Activated CD8-positive, alpha-beta memory T cell treated with anti-CD3 and anti-CD28 coated beads for 24 hours (primary cell): ENCODE measurements around the gene SAPCD1.
"Not testable (repeated sequence)": the region's sequence is repeated elsewhere in the genome, so short reads cannot be mapped to it uniquely, and the experiment has no call there.

Source experiments
- DNase-seq: peaks from one replicate; pipeline ENCODE4 v3.0.0-alpha.2; 2020

The SAPCD1 gene

GRCh38 chr6:31778999-31779885 is 16.8 kb downstream of the SAPCD1 start:
- no peak for DNase-seq

- DNase-seq = no peak
Observed at GRCh38 chr6:31779908-31780307, 17.5 kb downstream of the SAPCD1 start.

DNA sequence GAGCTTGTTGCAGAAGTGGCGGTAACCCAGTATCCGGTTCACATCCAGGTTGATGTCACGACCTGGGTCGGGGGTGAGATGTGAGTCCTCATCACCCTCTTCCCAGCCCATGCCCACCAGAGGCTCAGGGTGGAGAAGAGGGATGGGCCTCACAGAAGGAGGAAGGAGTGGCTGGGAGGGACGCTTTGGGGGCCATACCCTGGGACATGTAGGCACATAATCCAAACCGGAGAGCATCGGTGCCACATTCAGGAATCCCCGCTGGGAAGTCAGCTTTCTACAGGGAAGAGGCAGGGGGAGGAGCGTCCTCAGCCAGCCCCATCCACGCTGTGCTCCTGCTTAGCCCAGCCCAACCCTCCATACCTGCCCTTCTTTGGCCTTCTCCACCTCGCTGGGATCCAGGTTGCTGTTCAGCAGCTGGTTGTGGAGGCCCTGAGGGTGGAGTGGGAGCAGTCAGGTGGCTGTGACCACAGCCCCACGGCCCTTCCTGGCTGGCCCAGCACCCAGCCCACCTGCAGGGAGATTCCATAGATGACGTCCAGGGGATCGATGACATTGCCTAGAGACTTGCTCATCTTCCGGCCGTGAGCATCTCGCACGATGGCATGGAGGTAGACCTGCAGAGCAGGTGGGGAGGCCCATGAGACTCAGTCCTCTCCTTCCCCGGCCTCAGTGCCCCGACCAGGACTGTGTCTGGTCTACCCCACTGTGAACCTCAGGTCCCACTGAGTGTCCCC is 18.2 kb downstream of the SAPCD1 start:
- no peak for DNase-seq

- no peak for DNase-seq
Observed at GRCh38 chr6:31781244-31782125, 19.0 kb downstream of the SAPCD1 start.

DNA sequence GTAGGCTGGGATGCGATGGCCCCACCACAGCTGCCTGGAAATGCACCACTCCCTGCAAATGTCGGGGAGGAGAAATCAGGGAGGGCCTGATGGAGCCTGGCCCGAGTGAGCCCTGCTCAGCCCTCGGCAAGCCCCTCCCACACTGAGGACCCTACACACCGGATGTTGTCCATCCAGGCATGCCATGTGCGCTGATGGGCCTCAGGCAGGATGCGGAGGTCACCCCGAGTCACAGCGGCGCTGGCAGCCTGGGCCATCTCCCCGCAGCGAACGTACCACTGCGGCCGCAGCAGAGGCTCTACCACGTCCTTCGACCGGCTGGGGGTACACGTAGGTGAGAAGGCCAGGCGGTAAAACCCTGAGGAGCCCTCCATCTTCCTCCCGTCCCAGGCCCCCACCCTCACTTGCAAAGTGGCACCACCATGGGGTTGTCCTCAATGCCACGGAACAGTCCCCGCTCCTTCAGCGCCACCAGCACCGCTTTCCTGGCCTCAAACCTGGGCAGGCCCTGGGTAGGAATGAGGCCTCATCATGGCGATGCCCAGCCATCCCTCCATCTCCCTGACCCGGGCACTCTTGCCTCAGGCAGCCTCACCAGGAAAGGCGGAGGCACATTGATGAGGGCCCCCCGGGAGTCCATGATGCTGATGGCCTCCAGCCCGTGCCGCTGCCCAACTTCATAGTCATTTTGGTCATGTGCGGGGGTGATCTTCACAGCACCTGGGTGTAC is 19.8 kb downstream of the SAPCD1 start:
- no peak for DNase-seq

GRCh38 chr6:31784098-31784925 is 21.9 kb downstream of the SAPCD1 start:
- DNase-seq = no peak

DNA sequence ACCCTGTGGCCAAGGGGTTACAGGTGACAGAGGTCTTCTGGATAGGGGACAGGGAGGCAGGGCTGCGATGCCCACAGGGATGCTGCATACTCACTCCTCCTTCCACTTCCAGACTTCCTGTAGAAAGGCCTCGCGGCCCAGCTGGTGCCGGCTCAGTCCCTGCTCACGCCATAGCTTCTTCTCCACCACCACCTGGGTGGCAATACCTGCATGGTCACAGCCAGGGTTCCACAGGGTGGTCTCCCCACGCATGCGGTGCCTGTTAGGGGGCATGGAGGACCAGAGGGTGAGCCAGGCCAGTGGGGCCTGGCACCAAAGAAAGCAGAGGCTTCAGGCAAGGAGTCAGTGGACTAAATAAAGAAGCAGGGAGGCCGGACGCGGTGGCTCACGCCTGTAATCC is 23.0 kb downstream of the SAPCD1 start:
- DNase-seq = no peak

- DNase-seq = no peak
Observed at GRCh38 chr6:31791324-31792089, 29.1 kb downstream of the SAPCD1 start.

DNA sequence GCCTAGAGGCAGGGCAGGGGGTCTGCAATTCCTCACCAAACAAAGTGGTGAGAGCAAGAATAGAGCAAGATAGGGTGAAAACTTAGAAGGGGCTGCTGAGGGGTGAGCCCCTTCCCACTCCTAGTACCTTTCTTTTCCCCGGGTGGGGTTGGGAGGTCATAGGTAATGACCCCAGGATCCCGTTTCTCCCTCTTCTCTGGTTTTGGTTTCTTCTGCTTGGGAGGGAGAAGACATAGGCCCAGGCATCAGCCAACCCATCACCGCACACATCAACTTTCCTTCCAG is 29.6 kb downstream of the SAPCD1 start:
- DNase-seq = no peak

DNA sequence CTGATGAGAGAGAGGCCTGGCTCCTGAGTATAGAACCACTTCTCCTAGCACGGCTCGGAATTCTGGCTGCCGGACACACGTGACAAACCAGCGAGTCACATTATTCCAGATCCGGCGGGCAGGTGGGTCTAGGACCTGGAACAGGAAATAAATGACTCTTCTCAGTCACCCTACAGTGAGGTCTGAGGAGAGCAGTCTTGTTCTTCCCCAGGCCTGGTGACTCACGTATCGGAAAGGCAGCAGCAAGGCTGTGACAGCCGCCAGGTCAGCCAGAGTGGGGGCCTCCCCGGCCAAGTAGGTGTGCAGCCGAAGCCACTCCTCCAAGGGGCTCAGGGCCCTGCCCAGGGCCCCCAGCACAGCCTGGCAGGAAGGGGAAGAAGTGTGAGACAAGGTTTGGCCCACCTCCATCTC is 30.3 kb downstream of the SAPCD1 start:
- DNase-seq = no peak

GRCh38 chr6:31793927-31794245 is 31.4 kb downstream of the SAPCD1 start:
- DNase-seq = not testable (repeated sequence)

- no peak for DNase-seq
Observed at GRCh38 chr6:31794294-31794865, 31.9 kb downstream of the SAPCD1 start.

DNA sequence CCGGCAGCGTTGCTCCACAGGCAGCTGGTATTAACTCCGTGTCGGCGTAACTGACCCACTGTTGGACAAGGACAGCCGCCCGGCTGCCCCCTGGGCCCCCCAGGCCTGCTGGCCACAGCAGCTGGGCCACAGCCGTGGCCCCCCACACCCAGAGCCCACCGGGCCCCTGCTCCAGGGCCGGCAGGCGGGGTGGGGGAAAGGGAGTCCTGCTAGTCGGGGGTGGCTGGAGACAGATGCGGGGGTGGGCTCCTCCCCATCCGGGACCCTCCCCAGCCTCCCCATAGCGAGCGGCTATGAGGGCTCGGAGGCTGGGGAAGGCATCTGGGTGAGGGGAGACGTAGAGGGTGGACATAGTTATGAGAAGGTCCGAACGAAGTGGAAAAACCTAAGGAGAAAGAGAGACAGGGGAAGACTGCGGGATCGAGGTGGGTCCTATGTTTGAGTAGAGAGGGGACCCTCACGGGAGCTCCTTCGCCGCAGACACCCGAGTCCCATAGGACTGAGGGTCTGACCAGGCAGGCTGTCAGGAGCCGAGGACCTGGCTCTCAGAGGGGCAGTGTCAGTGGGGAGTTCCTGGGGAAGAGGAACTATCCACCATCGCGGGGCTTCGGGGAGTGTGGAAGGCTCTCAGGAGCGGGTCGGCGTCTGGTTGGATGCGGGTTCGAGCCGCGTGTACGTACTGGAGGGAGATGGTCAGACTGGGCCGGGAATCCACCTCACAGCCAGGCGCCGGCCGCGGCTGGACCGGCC is 32.6 kb downstream of the SAPCD1 start:
- peak; percentile 88 for DNase-seq

DNA sequence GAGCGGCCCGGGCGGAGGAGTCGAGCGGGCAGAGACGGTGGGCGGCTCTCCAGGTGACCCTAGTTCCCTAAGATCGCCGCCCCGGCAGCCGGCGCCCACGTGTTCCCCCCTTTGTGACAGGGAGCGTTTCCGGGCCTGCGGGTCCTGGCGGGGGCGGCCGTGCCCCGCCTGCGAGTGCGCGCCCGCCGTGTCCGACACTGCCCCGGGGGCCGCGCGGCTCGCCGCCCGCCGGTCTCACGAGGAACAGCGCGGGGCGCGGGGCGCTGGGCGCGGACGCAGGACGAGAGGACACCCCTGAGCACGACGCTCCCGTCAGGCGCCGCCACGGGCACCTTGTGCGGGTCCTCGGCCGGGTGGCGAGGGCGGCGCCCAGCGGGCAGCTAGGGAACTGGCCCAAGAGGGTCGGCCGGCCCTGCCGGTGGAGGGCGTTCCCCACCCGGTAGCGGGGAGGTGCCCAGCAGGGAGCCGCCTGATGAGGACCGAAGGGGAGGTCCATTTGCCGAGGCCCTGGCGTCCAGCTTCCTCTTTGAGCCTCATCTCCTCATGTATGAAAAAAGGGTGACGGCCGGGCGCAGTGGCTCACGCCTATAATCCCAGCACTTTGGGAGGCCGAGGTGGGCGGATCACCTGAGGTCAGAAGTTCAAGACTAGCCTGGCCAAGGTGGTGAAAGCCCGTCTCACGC is 33.3 kb downstream of the SAPCD1 start, which contains the start of gene VARS1:
Gene VARS1 (minus strand): TSS at position 137 of the 683 bp plus-strand sequence. CDS start 535 bp downstream, outside the sequence.
- peak; percentile 95 for DNase-seq

DNA sequence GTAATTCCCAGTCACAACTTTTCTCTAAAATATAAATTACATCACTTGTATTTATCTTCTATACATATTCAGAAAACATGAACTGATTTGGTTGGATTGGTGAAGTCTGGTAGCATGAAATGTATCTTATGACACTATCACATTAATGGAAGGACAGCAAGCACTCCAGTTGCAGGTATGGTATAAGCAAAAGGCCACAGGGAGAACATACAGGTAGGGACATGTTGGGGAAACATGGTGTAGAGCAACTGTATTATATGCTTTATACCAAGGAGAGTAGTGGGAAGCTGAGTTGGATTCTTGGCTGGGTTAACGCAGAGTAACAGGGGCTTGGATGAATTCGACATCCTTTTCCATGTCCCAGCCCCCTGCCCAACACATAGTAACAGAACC is 34.5 kb downstream of the SAPCD1 start:
- no peak for DNase-seq

GRCh38 chr6:31797588-31797987 is 35.1 kb downstream of the SAPCD1 start:
- no peak for DNase-seq

- DNase-seq = no peak
Observed at GRCh38 chr6:31799781-31800180, 37.3 kb downstream of the SAPCD1 start.

GRCh38 chr6:31801031-31801927 is 38.8 kb downstream of the SAPCD1 start:
- not testable (repeated sequence) for DNase-seq
